Endometrium (tissue), 2 donors: ENCODE results near the gene CPA5.

Source experiments
- FAIRE-seq: peaks from 2 replicates; lab custom pipeline; 2012; peaks lifted over from hg19 to GRCh38; lab: Jason Lieb, UNC
- donor health status: control.
- donor health status: control.

Gene CPA5

GRCh38 chr7:130332259-130333053, 12.2 kb upstream of the CPA5 start:
- no peak for FAIRE-seq

- FAIRE-seq, result no peak
These were observed 10.8 kb upstream of the CPA5 start for GRCh38 chr7:130333832-130334231.

- FAIRE-seq, result no peak
These were observed 10.3 kb upstream of the CPA5 start for GRCh38 chr7:130334274-130334673.

- FAIRE-seq, result no peak
These were observed 7.1 kb upstream of the CPA5 start for GRCh38 chr7:130337410-130337971.

- no peak for FAIRE-seq
These were observed 6.4 kb upstream of the CPA5 start for GRCh38 chr7:130338233-130338632.

GRCh38 chr7:130341882-130342281, 2.7 kb upstream of the CPA5 start:
- FAIRE-seq, result no peak

- no peak for FAIRE-seq
These were observed 1.8 kb upstream of the CPA5 start for GRCh38 chr7:130342701-130343380.

GRCh38 chr7:130345136-130345535, 520 bp downstream of the CPA5 start:
- no peak for FAIRE-seq

- no peak for FAIRE-seq
These were observed 1.1 kb downstream of the CPA5 start for GRCh38 chr7:130345725-130346124.

GRCh38 chr7:130346177-130346905, 1.7 kb downstream of the CPA5 start:
- FAIRE-seq, result no peak

GRCh38 chr7:130346941-130347340, 2.3 kb downstream of the CPA5 start:
- no peak for FAIRE-seq

GRCh38 chr7:130349911-130350782, 5.5 kb downstream of the CPA5 start:
- FAIRE-seq, result no peak

- peak; percentile 41 for FAIRE-seq
These were observed 6.6 kb downstream of the CPA5 start for GRCh38 chr7:130350945-130351790.

- FAIRE-seq, result no peak
These were observed 7.1 kb downstream of the CPA5 start for GRCh38 chr7:130351791-130352090.

- FAIRE-seq, result no peak
These were observed 7.8 kb downstream of the CPA5 start for GRCh38 chr7:130352194-130353074.

GRCh38 chr7:130353196-130353595, 8.6 kb downstream of the CPA5 start:
- FAIRE-seq, result no peak

GRCh38 chr7:130356121-130356875, 11.7 kb downstream of the CPA5 start:
- FAIRE-seq, result peak; percentile 29

GRCh38 chr7:130356876-130357611, 12.4 kb downstream of the CPA5 start:
- FAIRE-seq, result no peak
